ENCODE data around the gene VPS11.

VPS11 gene

GRCh38 chr11:119103793-119104192 lies 36.2 kb downstream of the VPS11 start:
- DNase-seq (ENCODE audit: low read depth in 2 of 2): no peak
- H3K4me3 ChIP-seq (replicated peaks in 1 of 2; ENCODE audit: low read depth in 2 of 2, low read length in 2 of 2): no peak overlapping the region
- no peak for TF ChIP-seq CTCF (IDR thresholded peaks at IDR 0.05; ENCODE audit: low read depth, low read length)

GRCh38 chr11:119106564-119107537 lies 39.2 kb downstream of the VPS11 start, which contains the start of gene C2CD2L:
Gene C2CD2L, plus strand, starts transcription at chr11:119107344. Its CDS starts 398 bp downstream, at chr11:119107742.
- no peak for TF ChIP-seq CTCF (IDR thresholded peaks at IDR 0.05; ENCODE audit: low read depth, low read length)
- peak within 1 kb of the TSS; percentile 86 to 87 for H3K4me3 ChIP-seq (replicated peaks in 1 of 2; ENCODE audit: low read depth in 2 of 2, low read length in 2 of 2)
- DNase-seq (ENCODE audit: low read depth in 2 of 2): peak; percentile 90 to 93

- peak overlapping the region; percentile 86 to 87 for H3K4me3 ChIP-seq (replicated peaks in 1 of 2; ENCODE audit: low read depth in 2 of 2, low read length in 2 of 2)
- DNase-seq (ENCODE audit: low read depth in 2 of 2): no peak
- no peak for TF ChIP-seq CTCF (IDR thresholded peaks at IDR 0.05; ENCODE audit: low read depth, low read length)
Measured at GRCh38 chr11:119107538-119108145, 40.0 kb downstream of the VPS11 start.

- H3K4me3 ChIP-seq (replicated peaks in 1 of 2; ENCODE audit: low read depth in 2 of 2, low read length in 2 of 2): peak overlapping the region; percentile 86 to 87
- TF ChIP-seq CTCF (IDR thresholded peaks at IDR 0.05; ENCODE audit: low read depth, low read length): no peak
- DNase-seq (ENCODE audit: low read depth in 2 of 2): peak; percentile 33 to 46
Measured at GRCh38 chr11:119108146-119108856, 40.7 kb downstream of the VPS11 start.

- TF ChIP-seq CTCF (IDR thresholded peaks at IDR 0.05; ENCODE audit: low read depth, low read length): no peak
- peak overlapping the region; percentile 86 to 87 for H3K4me3 ChIP-seq (replicated peaks in 1 of 2; ENCODE audit: low read depth in 2 of 2, low read length in 2 of 2)
- no peak for DNase-seq (ENCODE audit: low read depth in 2 of 2)
Measured at GRCh38 chr11:119108857-119109221, 41.2 kb downstream of the VPS11 start.

GRCh38 chr11:119109843-119110242 lies 42.2 kb downstream of the VPS11 start:
- H3K4me3 ChIP-seq (replicated peaks in 1 of 2; ENCODE audit: low read depth in 2 of 2, low read length in 2 of 2): no peak overlapping the region
- DNase-seq (ENCODE audit: low read depth in 2 of 2): no peak
- TF ChIP-seq CTCF (IDR thresholded peaks at IDR 0.05; ENCODE audit: low read depth, low read length): no peak

All from cardiac fibroblast (primary cell).